Cardiac muscle cell (in vitro differentiated cells and primary cell): ENCODE measurements around the gene PAFAH2. TPM values are rescaled to one million over a fixed set of nuclear protein-coding genes. Genes with fewer than 3 reads are reported as not detected.
A peak's percentile ranks its signal among the peaks of the same experiment; 100 is the strongest.

Experiments used
- DNase-seq, 2 donors: peaks; one replicate each; pipeline versions ENCODE4 v3.0.0 to v3.0.0-alpha.2; 2010 to 2017; ENCODE audit warnings: low read depth in 1 of 2, low spot score in 1 of 2
- H3K27ac ChIP-seq: fragments of 200-600 bp; sonication (generic); 2 replicates; pipeline ENCODE4 v1.5.1; 2016
- H3K27me3 ChIP-seq: fragments of 200-600 bp; sonication (generic); 2 replicates; pipeline ENCODE4 v1.6.0; 2016; ENCODE audit warnings: control low read depth
- H3K36me3 ChIP-seq: fragments of 200-600 bp; sonication (generic); 2 replicates; pipeline ENCODE4 v1.5.1; 2016; ENCODE audit warnings: control low read depth
- H3K4me1 ChIP-seq: fragments of 200-600 bp; sonication (generic); 2 replicates; pipeline ENCODE4 v1.8.1; 2017; ENCODE audit warnings: low read depth, mild to moderate bottlenecking, mixed run types
- H3K4me3 ChIP-seq: fragments of 200-600 bp; sonication (generic); 2 replicates; pipeline ENCODE4 v1.5.1; 2016; ENCODE audit warnings: mild to moderate bottlenecking
- H3K9me3 ChIP-seq: fragments of 200-600 bp; sonication (generic); 2 replicates; pipeline ENCODE4 v1.5.1; 2017; ENCODE audit warnings: low read depth, mild to moderate bottlenecking, control low read depth
- polyA plus RNA-seq: library from polyadenylated mRNA; unstranded; fragments of >200 nt; fragmentation: Nextera tagmentation; extraction: Ambion mirVana; gene quantifications from 2 replicates; pipeline ENCODE4 v1.2.1, GENCODE V29; 2016
- total RNA-seq: library from RNA; depleted of rRNA; stranded (reverse); fragments of >200 nt; gene quantifications from 2 replicates; pipeline ENCODE4 v1.2.3, GENCODE V29; 2016
- TF ChIP-seq, protein P1 (sequence below): IDR thresholded peaks from 2 replicates; pipeline ENCODE4 v1.5.1; 2012; ENCODE audit warnings: low read depth, mild to moderate bottlenecking, low read length

Gene PAFAH2
- total and polyA plus RNA-seq, 2 experiments from 2014 or later = 10.9 to 11.2 TPM

DNA sequence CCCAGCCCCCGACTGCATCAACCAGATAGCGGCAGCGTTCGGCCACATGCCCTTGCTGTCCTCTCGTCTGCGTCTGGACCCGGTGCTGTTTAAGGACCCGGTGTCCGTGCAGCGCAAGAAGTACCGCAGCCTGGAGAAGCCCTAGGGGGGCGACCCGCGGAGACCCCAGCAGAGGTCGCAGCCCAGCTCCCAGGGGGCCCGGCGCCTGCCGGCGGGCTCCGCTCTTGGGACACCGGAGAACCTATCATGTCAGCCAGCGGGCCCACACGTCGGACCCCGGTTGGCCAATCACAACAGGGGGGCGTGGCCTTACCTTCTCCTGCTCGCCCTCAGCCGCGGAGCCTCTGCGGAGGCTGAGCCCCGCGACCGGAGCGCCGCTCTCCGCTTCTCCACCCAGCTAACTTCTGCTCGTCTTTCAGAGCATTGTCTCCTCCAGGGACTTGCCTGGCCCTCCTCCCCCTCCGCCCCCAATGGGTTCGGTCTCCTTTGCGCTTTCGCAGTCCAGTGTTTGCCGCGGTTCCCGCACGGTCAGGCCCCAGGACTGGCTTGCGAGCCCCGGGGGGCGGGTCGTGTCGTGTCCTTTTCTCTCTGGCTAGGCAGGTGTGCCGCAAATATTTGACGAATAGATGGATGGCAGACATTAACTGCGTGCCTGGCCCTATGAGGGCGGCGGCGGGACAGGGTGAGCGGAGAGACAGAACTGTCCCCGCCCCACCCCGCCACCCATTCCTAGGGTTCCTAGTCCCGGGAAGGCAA is 37.5 kb upstream of the PAFAH2 start:
- Histone ChIP-seq H3K9me3 (no peaks in the 10 kb centered on the region), H3K4me3 (peak overlapping the region; percentile 73), H3K27ac (peak overlapping the region; percentile 89), H3K36me3 (no peaks in the 10 kb centered on the region), H3K4me1 (peaks cover 29% of the 10 kb centered on the region), H3K27me3 (no peaks in the 10 kb centered on the region)
- TF ChIP-seq, protein P1, sequence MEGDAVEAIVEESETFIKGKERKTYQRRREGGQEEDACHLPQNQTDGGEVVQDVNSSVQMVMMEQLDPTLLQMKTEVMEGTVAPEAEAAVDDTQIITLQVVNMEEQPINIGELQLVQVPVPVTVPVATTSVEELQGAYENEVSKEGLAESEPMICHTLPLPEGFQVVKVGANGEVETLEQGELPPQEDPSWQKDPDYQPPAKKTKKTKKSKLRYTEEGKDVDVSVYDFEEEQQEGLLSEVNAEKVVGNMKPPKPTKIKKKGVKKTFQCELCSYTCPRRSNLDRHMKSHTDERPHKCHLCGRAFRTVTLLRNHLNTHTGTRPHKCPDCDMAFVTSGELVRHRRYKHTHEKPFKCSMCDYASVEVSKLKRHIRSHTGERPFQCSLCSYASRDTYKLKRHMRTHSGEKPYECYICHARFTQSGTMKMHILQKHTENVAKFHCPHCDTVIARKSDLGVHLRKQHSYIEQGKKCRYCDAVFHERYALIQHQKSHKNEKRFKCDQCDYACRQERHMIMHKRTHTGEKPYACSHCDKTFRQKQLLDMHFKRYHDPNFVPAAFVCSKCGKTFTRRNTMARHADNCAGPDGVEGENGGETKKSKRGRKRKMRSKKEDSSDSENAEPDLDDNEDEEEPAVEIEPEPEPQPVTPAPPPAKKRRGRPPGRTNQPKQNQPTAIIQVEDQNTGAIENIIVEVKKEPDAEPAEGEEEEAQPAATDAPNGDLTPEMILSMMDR = no peak
- peak; percentile 93 to 98 for DNase-seq

DNA sequence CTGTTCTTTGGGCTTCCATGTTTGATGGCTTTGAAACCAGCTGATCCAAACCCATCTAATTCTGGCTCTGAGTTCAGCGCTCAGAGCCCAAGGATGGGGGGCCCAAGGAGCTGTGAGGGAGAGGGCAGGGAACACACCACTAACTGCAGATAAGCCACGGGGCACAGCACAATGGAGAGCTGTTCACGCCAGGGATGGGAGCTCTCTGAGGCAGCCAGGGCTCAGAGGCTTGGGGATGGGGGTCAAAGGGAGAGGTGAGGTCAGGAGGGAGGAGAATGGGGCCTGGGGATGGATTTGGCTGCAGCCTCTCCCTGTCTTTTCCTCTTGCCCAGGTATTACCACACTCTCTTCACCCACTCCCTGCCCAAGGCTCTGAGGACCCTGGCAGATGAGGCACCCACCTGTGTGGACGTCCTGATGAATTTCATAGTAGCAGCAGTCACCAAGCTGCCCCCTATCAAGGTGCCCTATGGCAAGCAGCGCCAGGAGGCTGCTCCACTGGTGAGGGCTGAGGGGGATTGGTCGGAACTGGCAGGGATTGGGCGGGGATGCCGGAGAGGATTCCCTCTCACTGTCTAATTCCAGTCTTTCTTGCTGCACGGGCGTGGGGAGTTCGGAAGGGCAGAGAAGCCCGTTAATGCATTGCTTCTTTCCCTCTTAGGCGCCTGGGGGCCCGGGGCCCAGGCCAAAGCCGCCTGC is 36.8 kb upstream of the PAFAH2 start:
- Histone ChIP-seq H3K4me3 (peak overlapping the region; percentile 73), H3K27ac (peak overlapping the region; percentile 89), H3K36me3 (no peaks in the 10 kb centered on the region), H3K9me3 (no peaks in the 10 kb centered on the region), H3K4me1 (peaks cover 28% of the 10 kb centered on the region), H3K27me3 (no peaks in the 10 kb centered on the region)
- TF ChIP-seq, protein P1 = no peak
- DNase-seq = no peak

DNA sequence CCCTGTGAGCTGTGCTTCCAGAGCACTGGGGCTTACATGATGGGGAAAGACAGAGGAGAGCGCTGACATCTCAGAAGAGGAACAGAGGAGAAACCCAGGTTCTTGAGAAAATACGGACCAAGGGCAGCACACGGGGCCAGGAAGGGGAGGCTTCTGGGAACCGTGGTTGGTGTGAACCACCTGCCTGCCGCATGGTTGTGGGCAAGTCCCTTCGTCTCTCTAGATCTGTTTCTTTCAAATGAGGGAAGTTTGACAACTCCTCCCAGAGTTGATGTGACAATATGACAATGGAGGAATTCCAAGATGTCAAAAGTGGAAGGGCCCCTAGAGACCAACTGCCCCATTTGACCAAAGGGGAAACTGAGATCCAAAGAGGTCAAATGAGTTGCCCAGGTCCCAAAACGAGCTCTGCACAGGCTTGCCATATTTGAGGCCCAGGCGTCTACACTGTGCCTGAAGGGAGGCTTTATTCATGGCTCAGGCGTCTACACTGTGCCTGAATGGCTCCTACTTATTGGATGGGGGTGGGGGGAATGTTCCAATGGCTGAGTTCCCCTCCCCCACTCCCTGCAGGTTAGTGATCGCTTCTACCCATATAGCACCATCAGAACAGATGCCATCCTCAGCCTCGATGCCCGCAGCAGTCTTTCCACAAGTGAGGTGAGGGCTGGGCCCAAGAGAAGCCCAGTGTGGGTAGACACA is 34.9 kb upstream of the PAFAH2 start:
- no peaks in the 10 kb centered on the region for H3K9me3 ChIP-seq
- peaks cover 14% of the 10 kb centered on the region for H3K4me1 ChIP-seq
- H3K27ac ChIP-seq = no peak overlapping the region
- no peak for DNase-seq
- H3K4me3 ChIP-seq = no peak overlapping the region
- TF ChIP-seq, protein P1 = no peak
- no peaks in the 10 kb centered on the region for H3K27me3 ChIP-seq
- no peaks in the 10 kb centered on the region for H3K36me3 ChIP-seq

DNA sequence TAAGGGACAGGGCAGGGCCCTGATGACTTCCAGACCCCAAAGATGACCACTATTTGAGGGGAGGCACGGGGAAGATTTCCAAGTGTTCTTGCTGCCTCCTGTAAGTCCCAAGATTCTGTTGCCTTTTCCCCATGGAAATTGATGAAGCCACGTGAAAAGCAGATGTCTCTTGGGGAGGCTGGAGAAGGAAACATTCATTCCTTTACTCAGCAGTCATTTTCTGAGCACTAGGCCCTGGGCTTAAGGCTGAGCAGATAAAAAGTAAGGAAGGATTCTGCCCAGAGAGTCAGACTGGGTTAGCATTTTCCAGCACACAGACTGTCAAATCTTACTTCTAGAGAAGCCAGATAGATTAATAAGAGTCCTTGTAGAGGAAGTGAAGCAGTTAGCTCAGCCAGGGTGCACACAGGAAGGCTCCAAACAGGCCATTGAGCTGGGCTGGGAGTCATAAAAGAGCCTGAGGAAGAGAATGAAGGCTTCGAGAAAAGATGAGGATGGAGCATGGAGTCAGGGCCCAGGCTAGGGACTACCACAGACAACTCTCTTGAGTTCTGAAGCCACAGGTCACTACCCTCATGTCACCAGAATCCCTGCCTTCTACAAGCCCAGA is 33.9 kb upstream of the PAFAH2 start:
- TF ChIP-seq, protein P1 = no peak

DNA sequence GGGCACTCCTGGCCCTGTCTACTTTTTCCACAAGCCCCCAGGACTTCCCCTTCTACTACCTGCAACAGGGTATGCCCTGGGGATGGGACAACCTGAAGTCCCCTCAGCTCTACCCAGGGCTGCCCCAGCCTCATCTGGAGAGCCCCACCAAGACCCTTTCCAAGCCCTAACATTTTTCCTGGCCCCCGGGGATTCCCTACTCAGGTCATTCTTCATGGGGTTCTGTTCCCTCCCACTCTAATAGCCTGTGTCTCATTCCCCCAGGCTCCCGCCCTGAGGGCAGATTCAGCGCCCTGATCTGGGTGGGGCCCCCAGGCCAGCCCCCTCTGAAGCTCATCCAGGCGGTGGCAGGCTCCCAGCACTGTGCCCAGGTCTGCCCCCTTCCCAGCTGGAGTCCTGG is 33.3 kb upstream of the PAFAH2 start:
- no peaks in the 10 kb centered on the region for H3K9me3 ChIP-seq
- no peaks in the 10 kb centered on the region for H3K36me3 ChIP-seq
- H3K27ac ChIP-seq = no peak overlapping the region
- no peak for DNase-seq
- H3K4me1 ChIP-seq = peaks cover 6% of the 10 kb centered on the region
- TF ChIP-seq, protein P1 = no peak
- H3K4me3 ChIP-seq = no peak overlapping the region
- H3K27me3 ChIP-seq = no peaks in the 10 kb centered on the region

More for the DNA sequence above, 33.9 kb upstream of the PAFAH2 start:
- no peak for DNase-seq
- no peak overlapping the region for H3K27ac ChIP-seq
- H3K9me3 ChIP-seq = no peaks in the 10 kb centered on the region
- H3K36me3 ChIP-seq = no peaks in the 10 kb centered on the region
- no peaks in the 10 kb centered on the region for H3K27me3 ChIP-seq
- peaks cover 11% of the 10 kb centered on the region for H3K4me1 ChIP-seq
- H3K4me3 ChIP-seq = no peak overlapping the region
